Stimulated activated CD4-positive, alpha-beta T cell treated with anti-CD3 and anti-CD28 coated beads, Interleukin-4, amount 100 ng/mL, for 4 hours (primary cell): ENCODE results near the gene HLA-DRB1.
"Not testable (repeated sequence)": the region's sequence is repeated elsewhere in the genome, so short reads cannot be mapped to it uniquely, and the experiment has no call there.

ENCODE experiments used
- DNase-seq, 2 experiments: peaks; one replicate each; pipeline ENCODE4 v3.0.0-alpha.2; 2020

The HLA-DRB1 gene

DNA sequence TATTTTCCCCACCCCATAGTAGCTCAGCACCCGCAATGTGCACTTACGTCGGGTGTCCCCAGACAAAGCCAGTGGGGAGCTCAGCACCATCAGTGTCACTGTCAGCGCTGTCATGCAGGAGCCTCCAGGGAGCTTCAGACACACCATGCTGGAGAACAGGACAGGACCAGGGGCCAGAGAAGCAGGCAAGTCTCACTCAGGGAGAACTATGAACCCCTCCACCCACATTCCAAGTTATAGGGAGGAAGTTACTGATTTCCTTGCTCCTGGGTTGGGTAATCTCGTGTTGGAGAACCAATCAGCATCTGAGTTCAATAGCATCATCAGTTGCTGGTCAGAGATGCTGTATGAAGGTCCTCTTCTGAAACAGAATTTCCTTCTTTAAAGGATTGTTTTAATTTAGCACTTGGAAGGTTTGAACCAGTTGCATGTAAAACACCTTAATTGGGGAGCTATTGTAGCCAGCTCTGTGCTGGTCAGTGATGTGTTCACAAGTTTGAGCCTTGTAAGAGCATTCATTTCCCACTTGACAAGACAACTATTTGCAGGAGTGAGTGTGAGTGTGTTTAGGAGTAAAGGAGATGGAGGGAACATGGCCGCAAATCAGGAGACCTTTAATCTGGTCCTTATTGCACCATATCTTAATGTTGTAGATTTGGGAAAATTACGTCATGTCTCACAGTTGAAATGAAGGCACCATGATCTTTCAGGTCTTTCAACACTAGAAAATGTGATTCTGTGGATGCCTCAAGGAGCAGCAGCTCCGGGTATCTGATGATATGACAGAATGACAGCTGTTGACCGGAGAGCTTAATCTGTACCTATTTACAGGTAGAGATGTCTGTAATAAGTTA, at the start of gene HLA-DRB1:
Gene HLA-DRB1 (minus strand): TSS at position 253 of the 854 bp plus-strand sequence. CDS start 106 bp downstream, at position 147.
- DNase-seq = peak; percentile 3 to 6

DNA sequence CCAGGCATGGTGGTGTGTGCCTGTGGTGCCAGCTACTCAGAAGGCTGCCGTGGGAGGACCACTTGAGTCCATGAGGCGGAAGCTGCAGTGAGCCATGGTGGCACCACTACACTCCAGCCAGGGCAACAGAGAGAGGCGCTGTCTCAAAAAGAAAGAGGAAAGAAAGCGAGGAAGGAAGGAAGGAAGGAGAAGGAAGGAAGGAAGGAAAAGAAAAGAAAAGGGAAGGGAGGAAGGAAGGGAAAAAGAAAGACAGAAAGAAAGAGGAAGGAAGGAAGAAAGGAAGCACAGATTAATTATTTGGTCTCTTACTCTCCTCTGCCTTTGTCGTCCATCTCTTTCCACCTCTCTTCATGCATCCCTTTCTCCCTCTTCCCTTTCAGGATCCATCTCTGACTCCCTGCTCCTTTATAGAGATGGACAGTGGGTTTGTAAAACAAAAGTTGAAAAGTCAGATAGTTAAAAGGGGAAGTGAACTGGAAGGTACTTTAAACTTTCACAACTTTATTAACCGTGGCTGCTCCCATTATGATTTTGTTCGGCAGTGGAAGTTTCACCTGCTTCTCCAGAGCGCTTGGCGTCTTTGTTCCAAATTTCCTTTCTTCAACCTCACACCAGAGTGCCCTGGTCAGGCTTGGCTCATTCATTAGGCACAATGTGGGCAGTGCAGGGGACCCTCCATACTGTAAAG, 49.0 kb upstream of the HLA-DRB1 start:
- no peak for DNase-seq

DNA sequence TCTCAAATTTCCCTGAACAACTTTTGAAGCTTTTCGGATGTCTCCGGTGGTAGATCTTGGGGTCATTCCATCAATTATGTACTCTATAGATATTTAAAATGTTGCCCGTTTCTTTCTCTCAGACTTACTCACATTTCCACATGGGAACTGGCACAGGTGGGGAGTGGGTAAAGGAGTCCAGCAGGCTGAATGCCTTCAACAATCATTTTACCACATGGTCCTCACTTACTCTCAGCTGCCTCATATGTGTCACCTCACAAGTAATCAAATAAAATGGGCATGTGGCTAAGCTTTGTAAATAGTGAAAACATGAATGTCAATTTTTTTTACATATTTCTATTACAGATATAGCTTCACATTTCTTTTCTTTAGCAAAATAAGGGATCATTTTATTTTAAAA, 48.2 kb upstream of the HLA-DRB1 start:
- DNase-seq = no peak

DNA sequence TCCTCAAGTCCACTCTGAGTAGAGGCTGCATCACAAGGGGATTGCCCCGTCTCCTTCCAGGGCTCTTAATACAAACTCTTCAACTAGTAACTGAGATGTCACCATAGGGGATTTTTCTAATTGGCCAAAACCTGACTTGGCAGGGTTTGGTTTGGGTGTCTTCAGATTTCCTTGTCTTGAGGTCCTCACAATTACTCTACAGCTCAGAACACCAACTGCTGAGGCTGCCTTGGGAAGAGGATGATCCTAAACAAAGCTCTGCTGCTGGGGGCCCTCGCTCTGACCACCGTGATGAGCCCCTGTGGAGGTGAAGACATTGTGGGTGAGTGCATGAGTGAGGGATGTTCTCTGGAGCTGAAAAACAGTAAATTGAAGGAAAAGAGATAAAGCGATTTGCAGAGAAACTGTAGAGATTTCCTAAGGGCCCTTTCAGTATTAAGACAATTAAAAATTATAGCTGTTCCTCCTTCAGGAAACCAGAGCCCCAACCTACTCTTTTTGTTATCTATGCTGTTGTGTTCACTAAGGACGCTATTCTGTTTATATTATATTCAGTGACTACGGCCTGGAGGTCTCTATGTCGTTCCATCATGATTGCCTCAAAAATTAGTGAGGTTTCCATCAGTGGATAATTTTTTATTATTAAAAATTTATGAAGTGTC, 47.7 kb upstream of the HLA-DRB1 start, which contains the start of gene HLA-DQA1:
Gene HLA-DQA1 (plus strand): TSS at position 188 of the 662 bp plus-strand sequence. CDS start 53 bp downstream, at position 241.
- no peak for DNase-seq

DNA sequence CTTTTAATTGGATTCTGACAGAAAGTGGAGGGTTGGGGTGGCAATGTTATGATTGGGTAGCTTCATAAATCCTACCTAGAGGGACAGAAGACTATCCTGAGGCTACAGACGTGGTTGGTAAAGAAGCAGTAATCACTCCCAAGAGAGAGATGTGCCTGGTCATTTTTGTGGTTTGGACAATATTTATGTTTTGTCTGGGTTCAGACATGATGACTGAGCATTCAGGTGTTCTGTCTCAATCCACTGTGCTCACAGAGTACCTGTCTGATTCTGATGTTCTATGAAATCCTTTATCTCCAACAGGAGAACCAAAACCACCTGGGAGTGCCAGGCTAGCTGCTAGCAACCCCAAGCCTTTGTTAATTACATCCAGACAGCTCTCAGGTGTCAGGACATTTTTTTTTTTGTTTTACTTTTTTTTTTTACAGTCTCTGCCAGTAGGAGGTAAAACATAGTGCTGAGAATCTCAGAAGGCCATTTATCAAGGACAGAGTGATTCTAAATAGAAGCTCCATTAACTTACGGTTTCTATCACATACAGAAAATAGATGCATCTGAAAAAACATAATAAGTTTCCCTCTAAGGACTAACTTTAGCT, 46.0 kb upstream of the HLA-DRB1 start:
- DNase-seq = no peak

DNA sequence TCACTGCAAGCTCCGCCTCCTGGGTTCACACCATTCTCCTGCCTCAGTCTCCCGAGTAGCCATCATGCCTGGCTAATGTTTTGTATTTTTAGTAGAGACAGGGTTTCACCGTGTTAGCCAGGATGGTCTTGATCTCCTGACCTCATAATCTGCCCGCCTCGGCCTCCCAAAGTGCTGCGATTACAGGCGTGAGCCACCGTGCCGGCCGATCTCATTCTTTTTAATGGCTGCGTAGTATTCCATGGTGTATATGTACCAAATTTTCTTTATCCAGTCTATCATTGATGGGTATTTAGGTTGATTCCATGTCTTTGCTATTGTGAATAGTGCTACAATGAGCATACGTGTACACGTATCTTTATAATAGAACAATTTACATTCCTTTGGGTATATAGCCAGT, 40.1 kb upstream of the HLA-DRB1 start:
- not testable (repeated sequence) for DNase-seq

DNA sequence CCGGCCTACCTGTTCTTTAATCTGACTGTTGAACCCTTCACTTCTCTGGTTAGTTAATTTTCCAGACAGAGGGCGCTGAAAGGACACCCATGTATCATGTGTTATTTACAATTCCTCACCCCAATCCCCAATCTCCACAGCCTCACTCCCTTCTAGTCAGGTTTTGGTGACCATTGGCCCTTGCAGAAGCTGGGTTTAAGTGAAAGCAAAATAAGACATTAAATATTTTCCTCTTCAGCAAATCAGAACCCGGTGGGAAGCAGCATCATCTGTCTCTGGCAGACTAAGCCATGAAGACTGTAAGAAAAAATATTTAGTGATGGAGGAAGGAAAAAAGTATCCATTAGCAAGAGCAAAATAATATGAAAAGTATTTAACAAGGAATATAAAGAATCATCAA, 38.2 kb upstream of the HLA-DRB1 start:
- DNase-seq = peak in 1 of 2 experiments; percentile 1

DNA sequence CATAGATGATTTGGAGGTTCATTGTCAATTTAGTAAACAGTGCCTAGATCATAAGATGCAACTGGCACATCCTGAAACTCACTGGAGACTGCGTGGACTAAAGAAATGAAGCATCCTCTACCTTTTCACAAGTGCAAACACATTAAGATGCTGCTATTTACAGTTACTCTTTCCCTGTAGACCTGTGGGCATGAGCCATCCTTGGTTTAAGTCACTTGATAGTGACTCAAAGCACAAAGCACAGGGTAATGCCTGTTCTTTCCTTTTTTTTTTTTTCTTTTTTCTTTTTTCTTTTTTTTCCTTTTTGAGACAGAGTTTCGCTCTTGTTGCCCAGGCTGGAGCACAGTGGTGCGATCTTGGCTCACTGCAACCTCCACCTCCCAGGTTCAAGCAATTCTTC, 37.6 kb upstream of the HLA-DRB1 start:
- no peak for DNase-seq

DNA sequence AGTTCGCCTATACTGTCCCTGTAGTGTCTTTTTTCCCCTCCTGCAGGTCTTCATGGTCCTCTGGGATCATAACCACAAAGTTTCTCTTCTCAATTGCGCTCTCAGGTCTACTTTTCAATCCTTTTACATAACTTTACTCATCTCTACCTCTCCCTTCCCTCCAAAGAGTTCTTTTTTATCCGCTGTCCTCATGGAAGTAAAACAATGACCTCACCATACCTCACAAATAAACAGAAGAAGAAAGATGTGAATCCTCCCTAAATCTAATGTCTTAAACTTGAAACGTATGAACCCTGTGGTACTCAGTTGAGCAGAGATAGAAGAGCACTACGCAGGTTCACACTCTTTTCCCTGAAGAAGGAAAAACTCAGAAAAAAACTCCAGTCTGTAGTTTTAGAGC, 35.5 kb upstream of the HLA-DRB1 start:
- no peak for DNase-seq

DNA sequence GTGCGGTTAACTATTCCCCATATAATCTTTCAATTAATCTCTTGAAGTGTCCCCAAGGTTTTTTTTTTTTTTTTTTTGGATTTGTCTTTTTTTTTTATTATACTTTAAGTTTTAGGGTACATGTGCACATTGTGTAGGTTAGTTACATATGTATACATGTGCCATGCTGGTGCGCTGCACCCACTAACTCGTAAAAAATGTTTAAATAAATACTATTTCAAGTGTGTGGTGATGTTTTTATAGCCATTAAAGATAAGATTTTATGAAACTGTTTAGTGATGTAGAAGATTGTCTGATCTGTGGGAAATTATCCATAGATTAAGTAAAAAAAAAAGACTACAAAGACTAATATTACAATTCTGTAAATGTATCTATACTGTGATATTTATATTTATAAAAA, 34.9 kb upstream of the HLA-DRB1 start:
- no peak for DNase-seq

DNA sequence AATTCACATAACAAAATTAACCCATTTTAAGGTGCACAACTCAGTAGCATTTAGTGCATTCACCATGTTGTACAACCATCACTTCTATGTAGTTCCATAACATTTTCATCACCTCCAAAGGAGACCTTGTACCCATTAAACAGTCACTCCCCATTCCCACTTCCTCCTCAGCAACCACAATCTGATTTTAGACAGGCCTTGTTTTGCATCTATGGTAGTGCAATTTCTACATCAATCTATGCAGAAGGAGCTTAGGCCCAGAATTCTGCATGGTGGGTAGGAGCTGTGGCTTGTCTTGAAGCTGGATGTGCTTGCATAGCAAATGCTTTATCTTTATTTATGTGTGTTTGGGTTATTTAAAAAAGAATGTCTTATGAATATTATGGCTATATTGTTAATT, 34.0 kb upstream of the HLA-DRB1 start:
- no peak for DNase-seq

DNA sequence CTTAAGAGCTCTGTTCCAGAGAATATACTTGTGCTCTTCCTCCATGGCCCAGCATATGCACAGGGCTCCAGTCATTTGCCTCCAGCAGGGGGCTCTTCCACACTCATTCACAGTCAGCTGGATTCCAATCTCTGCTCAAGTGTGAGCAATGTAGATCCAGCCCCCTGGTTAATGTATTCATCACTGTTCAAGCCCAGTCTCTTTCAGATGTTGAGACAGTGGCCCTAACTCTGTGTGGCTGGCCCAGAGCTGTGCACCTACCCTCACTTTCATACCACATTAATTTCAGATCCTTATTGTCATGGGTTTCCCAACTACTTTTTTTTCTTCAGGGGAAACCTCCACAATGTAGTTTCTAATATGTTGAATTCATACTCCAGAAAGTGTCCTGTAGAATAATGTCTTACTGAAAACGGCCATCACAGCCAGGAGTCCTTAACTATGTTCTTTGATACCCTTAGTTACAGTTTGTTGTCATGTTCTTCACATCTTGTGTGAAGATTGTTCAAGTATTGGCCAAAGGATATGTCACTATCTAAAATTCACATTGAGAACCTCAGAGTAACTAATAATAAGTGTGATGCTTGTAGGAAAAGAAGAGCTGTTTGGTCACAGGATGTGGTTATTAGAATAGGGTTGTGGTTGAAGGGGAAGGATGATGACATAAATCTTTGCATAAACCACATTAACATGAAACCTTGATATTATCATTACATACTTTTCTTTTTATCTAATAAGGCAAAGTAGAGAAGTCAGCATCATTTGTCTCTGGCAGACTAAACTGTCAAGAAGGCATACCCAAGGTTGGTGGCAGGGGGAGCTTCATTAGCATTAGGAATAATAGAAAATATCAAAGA, 33.1 kb upstream of the HLA-DRB1 start:
- peak; percentile 30 to 48 for DNase-seq

DNA sequence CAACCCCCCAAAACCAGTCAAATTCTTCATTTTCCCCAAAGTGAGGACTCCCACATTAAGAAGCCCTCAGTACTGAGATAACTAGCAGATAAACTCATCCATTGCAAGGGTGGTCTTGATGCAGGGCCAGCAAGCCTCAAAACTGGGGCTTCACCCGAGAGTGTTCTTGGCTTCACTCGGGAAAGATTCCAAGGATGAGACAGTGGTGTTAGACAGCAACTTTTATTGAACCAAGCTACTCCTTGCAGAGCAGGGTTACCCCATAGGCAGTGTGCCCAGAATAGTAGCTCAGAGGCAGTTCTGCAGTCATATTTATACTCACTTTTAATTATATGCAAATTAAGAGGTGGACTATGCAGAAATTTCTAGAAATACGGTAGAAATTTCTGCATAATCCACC, 31.7 kb upstream of the HLA-DRB1 start:
- DNase-seq = no peak

DNA sequence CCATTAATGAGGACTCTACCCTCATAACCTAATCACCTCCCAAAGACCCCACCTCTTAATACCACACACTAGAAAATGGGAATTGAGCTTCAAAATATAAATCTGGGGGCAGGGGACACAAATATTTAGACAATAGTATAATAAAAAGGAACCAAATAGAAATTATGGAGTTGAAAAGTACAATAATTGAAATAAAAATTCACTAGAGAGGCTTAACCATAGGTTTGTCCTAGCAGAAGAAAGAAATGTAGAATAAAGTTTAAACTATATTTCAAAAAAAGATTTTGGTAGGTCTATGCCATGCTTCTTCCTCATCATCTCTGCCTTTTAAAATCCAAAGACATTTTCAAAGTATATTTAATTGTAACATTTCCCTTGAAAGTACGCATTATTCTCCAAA, 28.1 kb upstream of the HLA-DRB1 start:
- DNase-seq = no peak

DNA sequence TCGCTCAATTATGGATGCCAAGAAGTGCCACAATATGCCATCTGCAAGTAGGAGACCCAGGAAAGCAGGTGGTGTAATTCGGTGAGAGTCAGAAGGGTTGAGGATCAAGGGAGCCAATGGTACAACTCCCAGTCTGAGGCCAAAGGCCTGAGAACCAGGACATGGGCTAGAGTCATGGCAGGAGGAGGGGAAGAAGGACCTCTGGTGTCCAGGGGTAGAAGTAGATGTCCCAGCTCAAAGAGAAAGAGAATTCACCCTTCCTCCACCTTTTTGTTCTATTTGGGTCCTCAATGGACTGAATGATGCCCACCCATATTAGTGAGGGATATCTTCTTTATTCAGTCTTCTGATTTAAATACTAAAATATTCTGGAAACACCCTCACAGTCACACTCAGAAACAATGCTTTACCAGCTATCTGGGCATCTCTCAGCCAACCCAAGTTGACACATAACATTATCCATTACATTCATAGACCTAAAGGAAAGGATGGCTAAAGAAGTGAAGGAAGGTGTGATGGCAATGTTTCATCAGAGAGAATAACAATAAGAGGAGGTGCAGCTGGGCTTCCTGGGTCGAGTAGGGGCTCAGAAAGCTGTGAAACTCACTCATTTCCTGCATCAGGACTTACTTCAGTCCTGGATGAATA, 26.4 kb upstream of the HLA-DRB1 start:
- DNase-seq = no peak

DNA sequence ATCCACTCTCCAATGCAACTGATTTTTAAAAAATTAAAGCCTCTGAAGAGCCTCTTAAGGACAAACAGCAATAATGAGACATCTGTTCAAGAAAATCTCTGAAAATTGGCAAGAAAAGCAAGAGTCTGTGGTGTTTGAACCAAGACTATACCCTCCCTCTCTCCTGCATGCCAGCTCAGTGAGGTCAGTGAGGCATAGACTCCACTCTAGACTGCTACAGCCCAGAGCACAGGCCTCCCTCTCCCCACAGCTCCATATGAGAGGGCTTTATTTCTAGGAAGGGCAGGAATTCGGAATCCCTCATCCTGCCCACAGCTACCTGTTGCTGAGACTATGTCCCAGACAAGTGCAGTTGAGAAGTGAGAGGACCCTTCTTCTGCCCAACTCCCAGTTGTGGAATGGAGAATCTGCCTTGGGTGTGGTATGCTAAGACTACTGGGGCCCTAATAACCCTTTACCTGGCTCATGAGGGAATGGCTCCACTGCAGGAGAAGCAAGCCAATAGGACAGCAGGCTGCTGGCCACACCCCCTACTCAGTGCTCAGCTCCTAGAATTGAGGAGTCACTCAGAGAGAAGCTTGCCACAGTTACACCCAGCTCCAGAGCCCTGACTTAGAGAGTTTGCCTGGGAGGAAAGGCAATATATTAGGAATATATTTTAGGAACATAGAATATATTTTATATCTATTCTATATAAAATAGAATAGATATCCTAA, 24.9 kb upstream of the HLA-DRB1 start:
- DNase-seq = no peak

DNA sequence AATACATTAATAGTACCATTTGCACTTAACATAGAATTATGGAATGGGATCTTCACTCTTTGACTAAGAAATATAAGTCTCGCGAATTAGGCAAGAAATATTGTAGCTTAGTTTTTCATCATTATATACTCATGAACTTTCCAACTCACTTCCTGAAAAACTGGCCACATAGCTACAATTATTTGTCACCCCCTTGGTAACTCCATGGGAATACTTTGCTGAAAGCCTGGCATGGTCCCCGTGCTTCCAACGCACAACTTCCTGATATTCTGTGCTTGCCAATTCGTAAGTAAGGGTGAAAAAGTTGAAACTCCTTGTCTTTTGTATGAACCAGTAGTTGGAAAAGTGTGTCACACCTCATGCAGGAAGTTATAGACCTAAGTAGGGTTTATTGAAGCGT, 23.8 kb upstream of the HLA-DRB1 start:
- DNase-seq = no peak

DNA sequence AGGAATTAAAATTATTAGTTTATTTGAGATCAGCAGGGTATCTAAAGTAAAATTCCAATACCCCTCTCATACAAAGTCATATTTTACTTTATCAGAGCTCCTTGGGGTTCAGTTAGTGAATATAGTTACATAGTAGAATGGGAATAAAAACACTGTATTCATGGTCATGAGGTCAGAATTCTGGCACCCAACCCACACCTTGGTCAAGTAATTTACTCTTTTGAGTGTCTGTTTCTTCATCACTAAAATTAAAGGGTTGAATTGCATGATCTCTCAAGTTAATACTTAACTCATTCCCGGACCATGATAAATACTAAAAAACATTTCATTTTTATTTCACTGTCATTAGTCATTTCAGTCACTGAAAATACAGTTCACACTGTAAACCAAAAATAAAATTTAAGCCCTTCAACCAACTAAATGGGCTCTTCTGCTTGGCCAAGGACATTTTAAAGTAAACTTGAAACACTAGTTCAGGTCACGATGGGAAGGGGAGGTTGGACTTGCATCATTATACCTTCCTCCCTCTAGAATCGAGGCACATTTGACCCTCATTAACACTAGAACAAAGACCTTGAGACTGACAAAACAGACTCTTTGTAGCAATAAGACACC, 21.1 kb upstream of the HLA-DRB1 start:
- DNase-seq = no peak

DNA sequence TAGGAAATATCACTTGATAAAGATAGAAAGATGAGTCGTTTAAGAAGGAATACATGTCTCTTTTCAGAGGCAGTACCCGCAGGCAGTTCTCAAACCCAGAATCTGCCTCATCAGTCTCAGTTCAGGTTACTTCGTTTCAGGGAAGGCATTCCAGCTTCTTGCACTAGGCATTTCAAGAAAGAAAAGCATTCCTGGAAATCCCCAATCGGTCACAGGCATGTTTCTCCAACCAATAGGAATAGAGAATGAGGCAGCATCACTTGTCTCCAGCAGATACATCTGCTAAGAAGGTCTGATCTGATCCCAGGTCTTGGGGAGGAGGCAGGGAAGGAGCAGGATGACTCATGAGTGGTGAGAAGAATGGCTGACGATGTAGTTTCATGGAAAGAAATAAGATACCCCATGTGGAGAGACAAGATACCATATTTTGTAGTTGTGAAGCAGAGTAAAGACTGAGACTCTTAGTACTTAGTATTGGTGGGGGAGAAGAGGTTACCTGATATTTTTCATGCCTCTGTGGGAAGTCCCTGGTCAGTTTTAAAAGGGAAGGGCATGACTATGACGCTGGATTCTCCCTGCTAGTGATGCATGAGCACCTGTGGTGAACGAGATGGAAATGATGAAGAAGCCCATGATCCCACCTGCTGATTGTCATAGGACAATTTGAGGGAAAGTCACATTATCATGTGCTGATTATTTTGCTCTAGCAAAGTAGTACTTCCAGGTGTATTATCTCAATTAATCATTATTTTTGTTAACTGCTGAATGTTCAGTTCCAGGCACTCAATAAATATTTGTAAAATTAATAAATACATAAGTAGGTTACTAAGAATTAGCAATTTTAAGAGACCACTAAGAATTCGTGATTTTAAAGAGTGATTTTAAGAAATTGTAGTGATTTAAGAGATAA, 20.3 kb upstream of the HLA-DRB1 start:
- DNase-seq = peak; percentile 11 to 59

DNA sequence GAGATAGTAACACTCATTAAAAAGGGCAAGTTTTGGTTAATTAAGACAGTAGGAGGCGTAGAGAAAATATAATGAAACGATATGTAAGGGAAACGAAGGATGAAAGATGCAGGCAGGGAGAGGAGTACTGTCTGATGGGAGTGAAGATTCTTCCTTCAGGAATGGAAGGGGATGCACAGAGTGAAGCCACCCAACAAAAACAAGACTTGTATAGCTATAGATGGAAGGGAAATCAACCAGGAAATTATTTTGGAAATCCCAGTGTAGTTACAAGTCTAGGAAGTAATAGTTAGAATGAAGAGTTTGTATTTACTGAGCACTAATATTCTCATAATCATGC, 19.7 kb upstream of the HLA-DRB1 start:
- no peak for DNase-seq
